ENCODE results near the gene SYT4.

- TF ChIP-seq CTCF (IDR thresholded peaks at IDR 0.05; ENCODE audit: low read depth, low read length, poor library complexity, severe bottlenecking), result peak; percentile 49
- TF ChIP-seq EZH2phosphoT487 (IDR thresholded peaks at IDR 0.05; ENCODE audit: borderline replicate concordance, low read length), result no peak
Measured at GRCh38 chr18:43271593-43272432, 5.5 kb downstream of the SYT4 start.
